COLO668 (cell line): ENCODE measurements around the gene SDK2.

ENCODE experiments used
- DNase-seq: peaks from one replicate; lab custom pipeline; 2025; ENCODE audit not compliant: unreplicated experiment; lab: John Stamatoyannopoulos, UW

SDK2 gene

DNA sequence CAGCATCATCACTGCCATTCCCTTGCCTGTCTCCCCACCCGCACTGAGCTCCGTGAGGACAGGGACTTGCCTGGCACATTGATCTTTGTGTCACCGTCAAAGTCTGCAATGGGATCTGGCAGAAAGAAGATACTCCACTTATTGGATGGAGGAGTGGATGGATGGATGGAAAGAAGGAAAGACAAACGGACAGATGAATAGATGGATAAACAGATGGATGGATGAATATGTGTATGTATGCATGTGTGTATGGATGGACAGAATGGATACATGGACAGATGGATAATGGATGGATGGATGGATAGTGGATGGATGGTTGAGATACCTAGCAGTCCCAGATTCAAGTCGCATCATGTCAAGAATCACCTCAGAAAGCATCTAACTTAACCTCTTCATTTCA lies 99.9 kb downstream of the SDK2 start:
- no peak for DNase-seq

DNA sequence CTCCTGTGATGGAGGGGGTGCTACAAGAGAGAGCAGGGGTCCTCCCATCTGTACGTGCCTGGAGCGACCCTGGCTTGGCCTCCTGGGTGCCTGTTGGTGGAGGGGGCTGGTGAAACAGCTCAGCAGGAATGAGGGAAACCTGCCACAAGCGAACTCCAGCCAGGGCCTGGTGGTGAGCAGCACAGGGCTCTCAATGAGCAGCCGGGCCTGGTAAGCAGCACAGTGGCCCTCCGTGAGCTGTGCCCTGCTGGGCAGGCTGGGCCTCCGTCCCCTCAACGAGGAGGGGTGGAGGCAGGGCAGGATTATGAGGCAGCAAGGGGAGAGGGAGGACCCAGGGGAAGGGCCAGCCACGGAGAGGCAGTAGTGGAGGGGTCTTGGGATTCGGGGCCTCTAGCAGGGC lies 101.9 kb downstream of the SDK2 start:
- no peak for DNase-seq

DNA sequence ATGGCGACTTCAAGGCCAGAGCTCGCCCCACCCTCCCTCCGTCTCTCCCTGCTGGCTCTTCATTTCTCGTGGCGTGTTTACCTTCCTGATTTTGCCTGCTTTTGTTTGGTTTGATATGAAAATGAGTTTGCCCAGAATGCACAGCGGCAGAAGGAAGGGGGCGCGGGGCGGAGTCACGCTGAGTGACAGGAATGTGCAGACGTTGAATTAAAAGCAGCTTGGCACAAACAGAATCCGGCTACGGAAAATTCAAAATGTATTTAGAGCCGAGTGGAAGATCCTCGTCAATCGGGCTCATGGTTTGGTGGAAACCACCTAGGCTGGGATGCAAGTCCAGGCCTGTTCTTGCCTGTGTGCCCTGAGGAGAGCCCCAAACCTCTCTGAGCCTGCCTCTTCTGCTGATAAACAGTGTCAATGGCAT lies 102.7 kb downstream of the SDK2 start:
- DNase-seq: no peak

DNA sequence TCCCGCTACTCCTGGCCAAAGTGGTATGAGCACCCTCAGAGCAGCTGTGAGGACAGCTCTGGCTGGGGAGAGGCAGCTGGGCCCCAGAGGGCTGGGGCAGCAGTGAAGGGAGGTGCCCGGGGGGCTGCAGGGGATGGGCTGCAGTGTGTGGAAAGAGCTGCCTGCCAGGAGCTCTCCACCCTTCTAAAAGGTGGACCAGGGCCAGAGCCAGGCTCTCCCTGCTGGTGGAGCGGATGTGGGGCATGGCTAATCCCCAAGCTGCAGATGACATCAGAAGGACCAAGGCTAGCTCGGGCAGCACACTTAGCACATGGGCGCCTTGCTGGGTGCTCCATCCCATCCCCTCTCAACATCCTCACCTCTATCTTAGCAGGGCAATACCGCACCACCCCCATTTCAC lies 103.1 kb downstream of the SDK2 start:
- no peak for DNase-seq

DNA sequence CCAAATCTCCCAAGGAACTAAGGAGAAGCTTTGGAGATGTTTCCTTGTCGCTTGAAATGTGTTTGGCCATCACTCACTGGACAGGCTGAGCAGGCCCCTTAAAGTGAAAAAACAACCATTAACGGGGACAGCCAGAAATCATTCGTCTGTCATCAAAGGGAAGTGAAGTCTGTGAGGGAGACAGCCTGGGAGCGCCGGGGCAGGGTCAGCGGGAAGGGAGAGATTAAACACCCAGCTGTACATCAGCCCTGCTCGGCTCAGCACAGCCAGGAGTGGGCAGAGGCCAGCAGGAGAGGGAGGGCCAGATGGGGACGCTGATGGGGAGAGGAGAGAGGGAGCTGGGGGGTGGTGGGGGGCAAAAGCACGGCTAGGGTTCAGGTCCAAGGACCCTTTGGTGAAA lies 105.1 kb downstream of the SDK2 start:
- no peak for DNase-seq

DNA sequence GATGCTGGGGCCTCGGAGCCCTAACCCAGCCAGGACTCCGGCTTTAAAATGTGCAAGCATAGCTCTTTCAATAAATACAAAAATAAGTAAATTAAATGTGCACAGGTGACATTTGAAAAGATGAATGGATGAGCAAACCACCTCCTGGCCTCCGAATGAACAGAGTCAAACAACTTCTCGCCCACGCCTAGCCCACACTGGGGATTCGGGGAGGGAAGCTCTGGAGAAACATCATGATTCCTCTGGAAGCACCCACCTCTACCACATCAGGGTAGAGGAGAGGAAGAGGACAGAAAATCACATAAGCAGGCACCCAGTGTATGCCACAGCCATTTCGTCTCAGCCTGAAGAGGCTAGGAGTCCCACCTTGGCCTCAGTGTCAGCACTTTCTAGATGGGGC lies 105.8 kb downstream of the SDK2 start:
- no peak for DNase-seq

DNA sequence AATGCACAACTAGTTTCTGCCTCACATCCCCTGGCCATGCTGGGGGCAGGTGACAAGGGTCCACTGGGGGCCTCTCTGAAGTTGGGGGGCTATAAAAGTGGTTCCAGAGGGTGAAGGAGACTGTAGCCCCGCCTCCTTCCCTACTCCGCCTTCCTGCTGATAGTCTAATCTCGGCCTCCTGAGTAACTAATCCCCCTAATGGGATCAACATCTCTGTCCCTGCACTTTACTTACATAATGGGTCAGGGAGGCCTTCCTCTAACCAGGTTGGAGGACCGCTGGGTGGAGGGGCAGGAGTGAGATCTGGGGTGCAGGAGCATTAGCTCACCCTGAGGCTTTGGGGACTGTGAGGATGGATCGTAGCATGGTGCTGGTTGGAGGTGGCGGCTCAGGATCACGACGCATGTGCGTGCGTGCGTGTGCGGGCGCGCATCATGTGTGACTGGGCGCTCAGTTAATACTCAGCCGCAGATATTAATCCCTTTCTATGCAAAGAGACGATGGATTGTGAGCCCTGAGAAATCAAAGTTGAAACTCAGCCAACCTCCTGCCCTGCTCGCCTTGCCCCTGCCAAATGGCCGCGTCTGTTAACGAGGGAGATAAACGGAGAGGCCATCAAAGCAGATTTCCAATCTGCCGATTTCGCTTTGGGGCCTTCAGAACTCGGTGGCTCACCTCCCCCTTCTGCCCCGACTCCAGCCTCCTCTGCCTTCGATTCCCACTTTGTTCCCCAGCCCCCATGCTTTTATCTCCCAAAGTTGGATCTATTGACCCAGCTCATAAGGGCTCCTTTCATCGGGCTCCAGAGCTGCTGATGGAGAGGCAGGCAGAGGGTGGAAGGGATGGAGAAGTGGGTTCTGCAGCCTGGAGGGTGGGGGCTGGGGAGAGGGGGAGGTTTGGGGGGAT lies 107.3 kb downstream of the SDK2 start:
- no peak for DNase-seq

DNA sequence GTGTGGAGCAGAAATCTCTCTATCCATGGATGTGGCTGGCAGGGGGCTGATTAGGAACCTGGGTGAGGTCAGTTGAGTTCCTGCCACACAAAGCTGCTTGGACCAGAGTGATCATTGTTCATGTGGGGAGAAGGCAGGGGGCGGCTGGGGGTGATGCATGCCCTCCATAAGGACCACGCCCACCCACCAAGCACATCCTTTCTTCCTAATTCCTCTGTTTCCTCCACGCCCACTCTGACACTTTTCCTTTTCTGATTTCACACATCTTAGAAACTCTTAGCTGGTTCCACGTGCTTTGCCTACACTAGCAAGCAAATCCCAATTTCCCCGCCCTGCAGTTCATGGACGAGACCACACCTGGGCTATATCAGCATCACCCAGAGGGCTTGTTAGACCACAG lies 108.5 kb downstream of the SDK2 start:
- DNase-seq: no peak

DNA sequence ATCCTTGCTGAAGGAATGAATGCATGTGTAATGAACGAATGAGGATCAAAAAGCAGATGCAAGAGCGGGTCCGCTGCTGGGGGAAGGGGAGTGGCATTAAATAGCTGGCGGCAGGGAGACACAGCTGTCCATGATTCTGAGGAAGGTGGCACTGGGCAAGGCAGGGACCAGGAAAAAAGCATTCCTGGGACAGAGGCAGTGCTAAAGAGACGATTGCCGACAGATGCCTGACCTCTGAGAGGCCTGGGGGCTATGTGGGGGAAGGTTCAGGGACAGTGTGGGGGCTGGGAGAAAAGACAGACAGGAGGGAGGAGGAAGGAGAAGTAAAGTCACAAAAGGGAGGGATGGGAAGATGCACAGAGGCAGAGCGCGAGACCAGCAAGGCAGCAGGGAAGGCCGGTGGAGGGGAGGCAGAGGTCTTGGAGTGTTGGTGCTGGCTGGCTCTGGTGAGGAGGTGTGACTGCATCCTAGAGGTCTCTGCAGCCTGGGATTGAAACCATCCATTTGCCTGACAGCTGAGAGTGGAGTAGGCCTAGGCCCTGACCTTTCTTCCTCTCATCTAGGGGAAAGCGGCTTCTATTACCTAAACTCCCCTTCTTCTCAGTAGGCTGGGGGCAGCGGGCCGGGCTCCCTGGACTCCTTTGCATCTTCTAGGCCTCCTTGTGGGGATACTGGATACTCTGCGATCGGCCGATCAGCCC lies 109.9 kb downstream of the SDK2 start:
- DNase-seq: no peak

DNA sequence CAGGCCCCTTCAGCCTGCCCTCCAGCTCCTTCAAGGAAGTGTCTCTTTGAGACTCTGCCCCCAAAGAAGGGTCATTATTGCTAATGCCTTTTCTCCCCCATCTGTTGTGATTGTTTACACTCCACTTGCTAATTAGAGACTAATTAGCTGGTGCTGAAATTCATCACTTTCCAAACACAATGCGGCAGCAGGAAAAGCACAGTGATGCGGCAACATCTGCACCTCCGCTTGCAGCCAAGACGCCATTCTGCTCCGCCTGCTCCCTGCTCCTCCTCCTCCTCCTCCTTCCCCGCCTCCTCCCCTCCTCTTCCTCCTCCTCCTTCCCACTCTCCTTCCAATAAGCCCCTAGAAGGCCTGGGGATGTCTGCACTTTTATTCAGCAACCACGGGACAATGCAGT lies 110.5 kb downstream of the SDK2 start:
- no peak for DNase-seq

DNA sequence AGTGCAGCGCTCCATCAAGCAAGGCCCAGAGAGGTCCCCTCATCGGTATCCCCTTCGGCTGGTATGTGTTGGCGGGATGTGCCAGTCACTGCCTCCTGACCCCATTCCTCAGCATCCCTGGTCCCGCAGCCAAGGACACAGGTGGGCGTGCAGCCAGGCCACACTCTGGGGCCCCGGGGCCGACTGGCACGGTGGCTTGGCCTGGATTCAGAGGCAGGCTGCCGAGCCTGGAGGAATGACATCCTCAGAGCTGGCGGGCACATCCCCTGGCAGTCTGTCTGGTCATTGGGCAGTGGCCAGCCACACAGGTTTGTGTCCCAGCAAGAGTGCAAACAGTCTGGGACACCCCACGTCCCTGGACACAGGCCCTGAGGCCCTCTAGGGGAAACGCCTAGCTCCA lies 111.1 kb downstream of the SDK2 start:
- DNase-seq: no peak

DNA sequence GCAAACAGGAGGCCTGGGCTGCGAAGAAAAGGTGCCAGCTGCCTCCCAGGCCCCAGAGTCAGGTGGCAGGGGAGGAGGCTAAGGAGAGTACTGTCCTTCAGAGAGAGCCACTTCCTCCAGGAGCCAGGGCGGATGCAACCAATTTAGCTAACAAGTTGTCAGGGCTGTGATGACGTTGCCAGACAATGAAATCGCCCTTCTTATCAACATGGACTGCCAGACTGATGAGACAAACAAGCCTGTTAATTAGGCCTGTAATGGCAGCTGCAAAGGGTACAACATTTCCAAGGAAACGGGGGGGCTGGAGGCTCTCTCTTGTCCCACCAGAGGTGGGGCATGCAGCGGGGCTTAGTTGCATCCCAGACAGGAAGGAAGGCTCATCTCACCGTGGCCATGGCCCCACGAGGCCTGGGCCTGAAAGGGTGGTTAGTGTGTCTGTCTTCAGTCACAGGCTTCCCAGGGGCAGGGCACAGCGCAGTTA lies 111.8 kb downstream of the SDK2 start:
- peak; percentile 25 for DNase-seq

DNA sequence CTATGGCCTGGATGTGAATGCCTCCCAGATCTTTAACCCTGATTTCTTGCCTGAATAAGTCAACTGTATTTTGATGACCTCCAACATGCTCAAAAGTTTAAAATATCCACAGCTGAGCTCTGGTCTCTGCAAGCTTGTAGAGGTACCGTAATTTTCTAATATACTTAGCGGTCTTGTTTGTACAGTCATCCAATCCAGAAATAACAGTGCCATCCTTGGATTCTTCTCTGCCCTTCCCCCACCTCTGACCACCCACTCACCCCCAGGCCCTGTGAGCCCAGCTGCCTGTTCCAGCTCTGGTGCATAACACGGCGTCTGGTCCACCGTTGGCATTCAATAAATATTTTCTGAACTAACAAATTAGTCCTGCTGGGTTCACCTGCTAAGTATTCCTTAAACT lies 113.1 kb downstream of the SDK2 start:
- DNase-seq: no peak

DNA sequence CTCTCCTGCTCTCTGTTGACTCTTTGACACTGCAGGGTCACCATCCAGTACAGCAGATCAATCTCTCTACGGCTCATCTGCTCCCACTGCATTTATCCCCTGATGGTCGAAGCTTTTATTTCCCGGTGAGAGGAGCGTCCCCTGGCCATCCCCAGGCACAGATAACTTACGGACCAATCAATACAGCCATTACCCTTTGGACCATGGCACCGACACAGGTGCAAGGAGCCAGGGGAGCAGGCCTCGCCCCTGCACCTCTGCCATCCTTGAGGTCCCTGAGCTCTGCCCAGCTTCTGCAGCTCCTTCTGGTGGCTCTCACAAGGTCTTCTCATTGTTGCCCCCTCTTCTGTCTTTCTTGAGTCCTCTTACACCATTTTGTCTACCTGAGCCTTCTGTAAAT lies 115.6 kb downstream of the SDK2 start:
- DNase-seq: no peak

DNA sequence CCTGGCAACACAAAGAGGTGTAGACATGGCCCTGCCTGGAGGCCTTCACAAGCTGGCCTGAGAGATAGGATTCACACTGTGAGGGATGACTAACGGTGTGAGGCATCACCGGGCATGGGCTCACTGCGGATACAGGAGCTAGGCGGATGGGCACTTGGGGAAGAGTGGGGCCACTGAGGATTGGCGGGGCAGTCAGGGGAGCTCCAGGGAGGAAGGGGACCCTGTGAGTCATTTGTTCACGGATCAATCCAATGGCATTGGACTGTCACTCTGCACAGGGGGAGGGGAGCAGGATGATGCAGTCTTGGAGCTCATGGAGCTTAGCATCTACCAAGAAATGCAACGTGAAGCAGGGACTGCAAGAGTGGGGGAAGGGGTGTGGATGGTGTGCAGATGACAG lies 117.3 kb downstream of the SDK2 start:
- no peak for DNase-seq

DNA sequence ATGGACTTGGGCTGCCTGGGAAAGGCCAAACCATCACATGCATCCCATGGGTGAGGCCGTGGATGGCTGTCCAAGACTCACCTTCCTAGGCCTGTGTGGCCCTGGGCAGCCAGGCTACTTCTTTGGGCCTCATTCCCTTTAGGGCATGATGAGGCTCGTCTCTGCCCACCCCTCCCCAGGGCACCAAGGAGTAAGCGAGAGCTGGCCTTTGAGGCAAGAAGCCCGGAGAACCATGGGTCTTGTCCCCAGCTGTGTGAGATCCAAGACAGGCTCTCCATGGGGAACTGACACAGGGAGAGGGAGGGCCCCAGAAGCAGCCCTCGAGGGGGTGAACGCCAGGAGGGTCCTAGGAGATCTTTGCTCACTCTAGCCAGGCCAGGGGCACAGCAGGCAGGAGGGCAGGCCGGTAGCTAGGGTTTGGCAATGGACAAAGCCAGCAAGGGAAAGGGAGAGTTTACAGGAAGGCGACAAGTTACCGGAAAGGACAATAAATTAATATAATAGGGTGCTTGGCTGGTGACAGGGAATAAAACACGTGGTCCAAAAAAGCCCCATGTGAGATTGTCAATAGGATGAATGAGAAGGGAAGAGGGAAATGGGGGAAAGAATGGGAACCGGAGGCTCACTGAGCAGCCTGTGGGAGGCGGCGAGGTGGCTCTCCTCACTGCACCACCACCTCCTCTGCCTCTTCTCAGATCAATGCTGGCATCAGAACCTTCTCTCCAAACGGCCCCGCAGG lies 119.1 kb downstream of the SDK2 start:
- DNase-seq: no peak

DNA sequence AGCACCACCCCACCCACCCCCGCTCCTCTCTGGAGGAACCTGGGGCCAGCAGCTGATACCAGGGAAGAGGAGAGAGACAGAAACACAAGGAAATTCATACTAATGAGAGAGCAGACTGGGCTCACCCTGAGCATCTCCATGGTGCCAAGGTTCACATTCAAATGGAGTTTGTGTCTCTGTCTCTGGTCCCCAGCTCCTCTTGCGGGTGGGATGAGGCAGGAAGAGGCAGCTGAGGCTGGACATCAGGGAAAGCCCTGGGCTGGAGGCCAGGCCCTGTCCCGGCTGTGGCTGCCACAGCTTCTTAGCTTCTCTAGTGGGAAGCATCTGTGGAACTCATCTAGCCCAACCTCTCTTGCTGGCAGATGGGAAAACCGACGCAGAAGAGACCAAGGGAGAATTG lies 121.5 kb downstream of the SDK2 start:
- DNase-seq: no peak

DNA sequence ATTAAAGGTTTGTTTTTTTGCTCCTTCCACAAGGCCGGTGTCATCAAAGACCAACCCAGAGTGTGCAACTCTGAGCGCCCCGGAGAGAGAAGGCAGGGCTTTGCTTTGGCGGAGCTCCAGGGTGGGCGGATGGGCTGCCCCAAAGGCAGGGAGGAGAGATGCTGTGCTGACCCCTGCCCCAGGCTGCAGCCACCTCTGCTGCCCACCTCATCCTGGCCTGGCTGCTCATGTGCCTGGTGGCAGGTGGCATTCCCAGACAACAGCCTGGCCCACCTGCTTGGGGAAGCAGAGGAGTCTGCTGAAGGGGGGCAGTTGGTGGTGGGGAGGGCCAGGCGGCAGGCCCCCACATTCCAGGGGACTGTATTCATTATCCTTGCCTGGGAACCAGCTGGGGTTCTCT lies 122.1 kb downstream of the SDK2 start:
- DNase-seq: no peak

DNA sequence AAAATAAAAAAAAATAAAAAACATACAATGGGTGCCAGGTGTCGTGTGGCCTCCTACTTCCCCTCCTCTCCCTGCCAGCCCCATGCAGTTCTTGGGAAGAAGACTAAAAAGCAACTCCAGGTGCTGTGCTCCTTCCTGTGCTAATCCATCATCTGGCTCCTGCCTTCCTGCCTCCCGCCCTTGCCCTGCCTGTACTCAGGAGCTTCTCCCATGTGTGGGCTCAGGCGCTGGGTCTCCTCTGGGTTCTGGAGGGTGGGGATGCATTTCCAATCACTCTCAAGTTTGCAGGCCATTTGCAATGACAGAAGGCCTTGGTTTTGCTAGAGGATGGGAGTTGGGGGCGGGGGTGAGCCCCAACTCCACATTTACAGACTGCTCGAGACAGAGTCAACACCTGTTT lies 122.9 kb downstream of the SDK2 start:
- DNase-seq: peak; percentile 53

DNA sequence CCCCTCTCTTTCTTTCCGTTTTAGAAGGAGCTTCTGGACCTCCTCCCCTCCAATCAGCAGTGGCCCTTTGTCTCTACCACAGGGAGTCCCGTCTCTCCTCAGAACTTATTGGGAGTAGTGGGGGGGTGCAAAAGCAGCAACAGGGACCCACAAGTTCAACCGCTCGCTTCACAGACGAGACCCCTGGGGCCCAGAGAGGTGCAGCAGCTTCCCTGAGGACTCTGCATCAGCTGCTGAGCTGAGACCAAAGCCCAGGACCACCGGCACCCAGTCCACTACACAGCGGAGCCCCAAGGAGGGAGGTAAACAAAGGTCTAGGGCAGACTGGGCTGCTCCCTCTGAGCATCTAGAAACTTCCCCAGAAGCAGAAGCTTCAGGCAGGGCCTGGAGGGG lies 123.9 kb downstream of the SDK2 start:
- no peak for DNase-seq

DNA sequence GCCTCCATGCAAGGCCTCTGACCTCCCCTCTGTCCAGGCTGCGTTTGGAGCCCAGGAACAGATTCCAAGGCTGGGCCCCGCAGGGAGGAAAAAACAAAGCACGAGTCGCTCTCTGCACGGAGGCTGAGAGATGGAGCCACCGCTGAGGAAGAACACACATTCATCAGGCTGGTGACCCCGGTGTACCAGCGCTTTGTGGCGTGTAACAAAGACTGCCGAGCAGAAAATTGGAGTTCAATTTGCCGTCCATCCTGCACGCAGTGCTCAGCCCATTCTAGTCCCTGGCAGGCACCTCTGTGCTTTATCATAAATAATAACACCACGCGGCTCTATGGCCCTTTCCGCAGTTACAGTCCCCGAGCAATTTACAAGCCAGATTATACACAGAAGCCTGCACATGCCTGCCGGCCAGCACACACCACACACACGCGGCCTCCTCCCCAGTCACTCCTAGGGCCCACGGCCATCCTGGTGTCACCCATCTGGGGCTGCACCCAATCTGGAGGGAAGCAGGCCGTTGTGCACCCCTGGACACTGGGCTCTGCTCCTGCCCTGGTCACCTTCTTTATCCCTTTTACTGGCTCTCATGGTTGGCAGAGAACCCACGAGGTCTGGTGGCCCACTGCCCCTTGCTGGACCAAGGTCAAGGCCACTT lies 124.4 kb downstream of the SDK2 start:
- no peak for DNase-seq
